Psoas muscle (tissue), 8 donors: Measurements from ENCODE around the gene PLIN4. TPM values are rescaled to one million over a fixed set of nuclear protein-coding genes. Genes with fewer than 3 reads are reported as not detected.

Source experiments
- ATAC-seq, 4 donors: fragments of 200-7000 bp; cut with Tn5 transposase; one replicate each; pipeline ENCODE4 v1.9.1; 2020; ENCODE audit warnings: moderate library complexity in 3 of 4, mild to moderate bottlenecking in 2 of 4
- DNase-seq, 2 donors: peaks; one replicate each; pipeline ENCODE4 v3.0.0-alpha.2; 2020
- H3K27ac ChIP-seq: fragments of 200-600 bp; one replicate; pipeline ENCODE4 v1.8.0; 2022
- H3K27me3 ChIP-seq, 3 donors: fragments of 200-600 bp in 1 of 3; one replicate each; pipeline versions ENCODE4 v1.6.1 to v1.8.0; 2013 to 2022; ENCODE audit warnings: low read length in 2 of 3, mild to moderate bottlenecking in 2 of 3, moderate library complexity in 1 of 3; ENCODE audit not compliant: insufficient read depth in 3 of 3
- H3K36me3 ChIP-seq, 2 donors: fragments of 200-600 bp in 1 of 2; one replicate each; pipeline versions ENCODE4 v1.6.1 to v1.8.0; 2013 to 2022; ENCODE audit warnings: low read depth in 1 of 2, mild to moderate bottlenecking in 1 of 2, moderate library complexity in 1 of 2; ENCODE audit not compliant: insufficient read depth in 1 of 2
- H3K4me1 ChIP-seq: fragments of 200-600 bp; one replicate; pipeline ENCODE4 v1.8.0; 2022
- H3K4me3 ChIP-seq: fragments of 200-600 bp; one replicate; pipeline ENCODE4 v1.8.0; 2022; ENCODE audit warnings: mild to moderate bottlenecking
- H3K9me3 ChIP-seq: fragments of 200-600 bp; one replicate; pipeline ENCODE4 v1.8.0; 2022
- CTCF ChIP-seq: fragments of 200-600 bp; IDR thresholded peaks from one replicate; pipeline ENCODE4 v1.8.0; 2022; ENCODE audit warnings: antibody characterized with exemption
- WGBS, 3 donors: extraction: QIAGEN DNeasy Blood & Tissue Kit; methylation state at CpG; one replicate each; pipeline versions ENCODE4 v1.1.6 to v1.1.7; 2013; 5-methylcytosine and 5-hydroxymethylcytosine counted together
- intact Hi-C, 2 donors: fragments of 100-400 bp; cut with DNase I; formaldehyde crosslinking; loops; one replicate each; pipeline versions ENCODE4 v1.11.0 to v1.14.2; 2022
- polyA plus RNA-seq, 3 donors: library from polyadenylated mRNA; stranded (reverse); fragments of 200-250 nt; gene quantifications; one replicate each; pipeline ENCODE4 v1.2.3, GENCODE V29; 2013
- total RNA-seq, 4 donors: library from RNA; stranded (reverse); fragmentation: NEBNext Ultra II Directional in 2 of 4; extraction: Animal tissue kit (Norgen Biotek cat#: 25700) in 2 of 4; gene quantifications; one replicate each; pipeline versions ENCODE4 v1.2.1 to v1.2.4, GENCODE V29; 2021 to 2023
- donor health status: healthy with polysubstance abuse.
- donor health status: DM: no; HTN: no; CAD: no; lungs with moderate emphysema.
- donor health status: Bipolar disorder and iron deficiency.
- donor health status: healthy.
- donor health status: DM: yes; HTN: yes; CAD: no.
- donor health status: DM: no; HTN: no; CAD: no.
- donor health status: DM: no; HTN: no; CAD: no.
- donor health status: DM: yes; HTN: yes; CAD: no.

Gene PLIN4
- total and polyA plus RNA-seq, 7 donors: 29.0 to 309 (median 115) TPM

GRCh38 chr19:4452230-4452990, 65.9 kb downstream of the PLIN4 start:
- peaks cover 33% of the 10 kb centered on the region for H3K4me1 ChIP-seq
- intact Hi-C loops: no loop called here
- no peaks in the 10 kb centered on the region for H3K27me3 ChIP-seq
- H3K4me3 ChIP-seq: no peak overlapping the region
- no peak for TF ChIP-seq CTCF
- no peak overlapping the region for H3K27ac ChIP-seq
- no peak for DNase-seq
- H3K9me3 ChIP-seq: no peaks in the 10 kb centered on the region
- ATAC-seq: no peak
- H3K36me3 ChIP-seq: peaks cover 0 to 71% of the 10 kb centered on the region in 2 donors
- 86 to 91% (median 87%) methylated on average over 24 of the region's 24 CpGs for WGBS, 3 donors

Other genes starting within 250 kb of the PLIN4 start
- gene SHD, start 239.2 kb downstream of the PLIN4 start, total RNA-seq: 1 to 10 TPM in 1 of 4 donors, under 1 TPM in 2, not detected in 1; 0.42 to 1.6 (median 0.61) TPM
- 1 to 10 TPM in 1 of 3 donors, under 1 TPM in 2; 0.04 to 2.1 (median 0.08) TPM for gene SHD, start 239.2 kb downstream of the PLIN4 start, polyA plus RNA-seq
- gene TMIGD2, start 216.1 kb downstream of the PLIN4 start, total RNA-seq: under 1 TPM in 1 of 4 donors, not detected in 3; 0.20 TPM
- under 1 TPM in 2 of 3 donors, not detected in 1; 0.10 to 0.18 TPM for gene TMIGD2, start 216.1 kb downstream of the PLIN4 start, polyA plus RNA-seq
- not detected for gene FSD1, start 213.9 kb downstream of the PLIN4 start, total RNA-seq
- gene FSD1, start 213.9 kb downstream of the PLIN4 start, polyA plus RNA-seq: under 1 TPM in 1 of 3 donors, not detected in 2; 0.08 TPM
- 1 to 10 TPM in 2 of 4 donors, under 1 TPM in 2; 0.60 to 3.7 (median 1.2) TPM for gene STAP2, start 179.7 kb downstream of the PLIN4 start, total RNA-seq
- 1 to 10 TPM in 1 of 3 donors, under 1 TPM in 2; 0.31 to 1.2 (median 0.53) TPM for gene STAP2, start 179.7 kb downstream of the PLIN4 start, polyA plus RNA-seq
- 10 to 100 TPM; 10.3 to 16.4 (median 13.2) TPM for gene MPND, start 174.9 kb downstream of the PLIN4 start, total RNA-seq
- gene MPND, start 174.9 kb downstream of the PLIN4 start, polyA plus RNA-seq: 10 to 100 TPM in 1 of 3 donors, 1 to 10 TPM in 2; 7.4 to 12.4 (median 9.7) TPM
- 10 to 100 TPM; 16.0 to 26.6 (median 21.6) TPM for gene SH3GL1, start 117.9 kb downstream of the PLIN4 start, total RNA-seq
- gene SH3GL1, start 117.9 kb downstream of the PLIN4 start, polyA plus RNA-seq: 10 to 100 TPM; 18.2 to 85.6 (median 27.1) TPM
- gene CHAF1A, start 115.8 kb downstream of the PLIN4 start, total RNA-seq: 10 to 100 TPM in 1 of 4 donors, 1 to 10 TPM in 3; 5.6 to 10.3 (median 7.7) TPM
- gene CHAF1A, start 115.8 kb downstream of the PLIN4 start, polyA plus RNA-seq: 10 to 100 TPM in 1 of 3 donors, 1 to 10 TPM in 2; 5.9 to 12.8 (median 6.4) TPM
- 100 to 1,000 TPM; 120 to 170 (median 132) TPM for gene UBXN6, start 60.7 kb downstream of the PLIN4 start, total RNA-seq
- 100 to 1,000 TPM; 110 to 274 (median 191) TPM for gene UBXN6, start 60.7 kb downstream of the PLIN4 start, polyA plus RNA-seq
- gene HDGFL2, start 46.2 kb downstream of the PLIN4 start, total RNA-seq: 10 to 100 TPM; 32.3 to 47.7 (median 39.5) TPM
- 10 to 100 TPM; 33.4 to 56.4 (median 51.3) TPM for gene HDGFL2, start 46.2 kb downstream of the PLIN4 start, polyA plus RNA-seq
- 100 to 1,000 TPM in 2 of 4 donors, 10 to 100 TPM in 2; 61.7 to 143 (median 118) TPM for gene PLIN5, start 16.7 kb upstream of the PLIN4 start, total RNA-seq
- 10 to 100 TPM; 14.5 to 96.8 (median 22.8) TPM for gene PLIN5, start 16.7 kb upstream of the PLIN4 start, polyA plus RNA-seq
- gene LRG1, start 21.6 kb upstream of the PLIN4 start, total RNA-seq: 1 to 10 TPM in 1 of 4 donors, under 1 TPM in 2, not detected in 1; 0.42 to 1.8 (median 0.53) TPM
- gene LRG1, start 21.6 kb upstream of the PLIN4 start, polyA plus RNA-seq: under 1 TPM; 0.09 to 0.42 (median 0.15) TPM
- 10 to 100 TPM in 2 of 4 donors, 1 to 10 TPM in 2; 6.2 to 11.7 (median 10.0) TPM for gene SEMA6B, start 41.2 kb upstream of the PLIN4 start, total RNA-seq
- gene SEMA6B, start 41.2 kb upstream of the PLIN4 start, polyA plus RNA-seq: 1 to 10 TPM; 2.3 to 7.1 (median 5.6) TPM
- gene TNFAIP8L1, start 121.0 kb upstream of the PLIN4 start, total RNA-seq: 1 to 10 TPM; 3.1 to 5.1 (median 3.8) TPM
- gene TNFAIP8L1, start 121.0 kb upstream of the PLIN4 start, polyA plus RNA-seq: 1 to 10 TPM; 2.4 to 3.5 (median 2.8) TPM
- gene MYDGF, start 151.9 kb upstream of the PLIN4 start, total RNA-seq: 10 to 100 TPM; 11.4 to 24.0 (median 19.1) TPM
- 100 to 1,000 TPM in 1 of 3 donors, 10 to 100 TPM in 2; 23.9 to 164 (median 40.0) TPM for gene MYDGF, start 151.9 kb upstream of the PLIN4 start, polyA plus RNA-seq
- 10 to 100 TPM; 55.9 to 97.4 (median 78.6) TPM for gene DPP9, start 205.4 kb upstream of the PLIN4 start, total RNA-seq
- 100 to 1,000 TPM in 2 of 3 donors, 10 to 100 TPM in 1; 64.6 to 138 (median 108) TPM for gene DPP9, start 205.4 kb upstream of the PLIN4 start, polyA plus RNA-seq